HEK293 (cell line): ENCODE measurements around the gene PIM1.

ENCODE experiments used
- CTCF ChIA-PET: fragments of 350-600 bp; formaldehyde crosslinking; extraction: SDS; loops from one replicate; lab custom pipeline; 2021; ENCODE audit warnings: antibody characterized with exemption; lab: Yijun Ruan, JAX
- POLR2A ChIA-PET: fragments of 300-600 bp; formaldehyde crosslinking; extraction: SDS; loops from one replicate; lab custom pipeline; 2020; ENCODE audit warnings: antibody characterized with exemption, inconsistent platforms; lab: Yijun Ruan, JAX
- H3K27ac ChIP-seq: fragments of 200-500 bp; sonication (Bioruptor generic); 2 replicates; pipeline ENCODE4 v1.5.1; 2014; ENCODE audit warnings: low read depth, low read length, control low read depth, inconsistent platforms; ENCODE audit errors: extremely low read depth
- H3K36me3 ChIP-seq, 2 experiments: fragments of 200-500 bp in 1 of 2; sonication (Bioruptor generic) in 1 of 2; 1 replicate in 1 of 2; 2 replicates in 1 of 2; pipeline ENCODE4 v1.5.1; 2014 to 2017; ENCODE audit warnings: inconsistent platforms in 2 of 2, low read length in 2 of 2; ENCODE audit not compliant: control insufficient read depth in 2 of 2, insufficient read depth in 1 of 2
- H3K4me1 ChIP-seq: fragments of 200-500 bp; sonication (Bioruptor generic); 2 replicates; pipeline ENCODE4 v1.5.1; 2014; ENCODE audit warnings: mild to moderate bottlenecking, low read length, inconsistent platforms; ENCODE audit not compliant: control insufficient read depth, insufficient read depth
- H3K4me3 ChIP-seq: 2 replicates; pipeline ENCODE4 v1.5.1; 2011; ENCODE audit warnings: low read depth, mild to moderate bottlenecking, control low read depth, low read length, moderate library complexity
- H3K9me3 ChIP-seq: fragments of 200-500 bp; sonication (Bioruptor generic); 2 replicates; pipeline ENCODE4 v1.5.1; 2014; ENCODE audit warnings: low read depth, low read length, inconsistent platforms; ENCODE audit not compliant: control insufficient read depth, insufficient read depth
- BCL11A ChIP-seq: fragments of 450-650 bp; formaldehyde crosslinking; IDR thresholded peaks from 2 replicates; pipeline ENCODE4 v1.5.1; 2016; ENCODE audit warnings: low read depth, missing biosample characterization, missing genetic modification characterization
- HOXC10 ChIP-seq: sonication (generic); formaldehyde crosslinking; IDR thresholded peaks from 2 replicates; pipeline ENCODE4 v1.8.1; 2023; ENCODE audit warnings: mild to moderate bottlenecking, missing genetic modification reagents
- MZF1 ChIP-seq: fragments of 450-650 bp; formaldehyde crosslinking; IDR thresholded peaks from 2 replicates; pipeline ENCODE4 v1.5.1; 2017; ENCODE audit warnings: missing biosample characterization, missing genetic modification characterization, borderline replicate concordance
- ZBTB20 ChIP-seq: fragments of 450-650 bp; formaldehyde crosslinking; IDR thresholded peaks from 2 replicates; pipeline ENCODE4 v1.5.1; 2016; ENCODE audit warnings: missing biosample characterization, missing genetic modification characterization
- ZNF140 ChIP-seq: fragments of 450-650 bp; formaldehyde crosslinking; IDR thresholded peaks from 2 replicates; pipeline ENCODE4 v1.5.1; 2016; ENCODE audit warnings: missing biosample characterization, missing genetic modification characterization
- ZNF155 ChIP-seq: fragments of 450-650 bp; formaldehyde crosslinking; IDR thresholded peaks from 2 replicates; pipeline ENCODE4 v1.5.1; 2016; ENCODE audit warnings: missing biosample characterization, missing genetic modification characterization
- ZNF354C ChIP-seq: fragments of 450-650 bp; formaldehyde crosslinking; IDR thresholded peaks from 2 replicates; pipeline ENCODE4 v1.5.1; 2016; ENCODE audit warnings: missing biosample characterization, missing genetic modification characterization, low read depth, borderline replicate concordance
- ZNF37A ChIP-seq: fragments of 450-650 bp; IDR thresholded peaks from 2 replicates; pipeline ENCODE4 v1.5.1; 2018; ENCODE audit warnings: missing biosample characterization, missing genetic modification characterization
- ZNF426 ChIP-seq: fragments of 450-650 bp; formaldehyde crosslinking; IDR thresholded peaks from 2 replicates; pipeline ENCODE4 v1.5.1; 2017; ENCODE audit warnings: missing biosample characterization, missing genetic modification characterization, mild to moderate bottlenecking, inconsistent platforms, moderate library complexity
- ZNF621 ChIP-seq: fragments of 450-650 bp; formaldehyde crosslinking; IDR thresholded peaks from 2 replicates; pipeline ENCODE4 v1.5.1; 2017; ENCODE audit warnings: missing biosample characterization, missing genetic modification characterization
- ZNF791 ChIP-seq: fragments of 450-650 bp; formaldehyde crosslinking; IDR thresholded peaks from 2 replicates; pipeline ENCODE4 v1.5.1; 2016; ENCODE audit warnings: missing biosample characterization, missing genetic modification characterization
- TF ChIP-seq, protein P1 (sequence below): fragments of 450-650 bp; formaldehyde crosslinking; conservative IDR thresholded peaks from 2 replicates; pipeline ENCODE4 v1.5.1; 2016; ENCODE audit warnings: low read depth, missing biosample characterization, missing genetic modification characterization
- TF ChIP-seq, protein P2 (sequence below): fragments of 450-650 bp; formaldehyde crosslinking; IDR thresholded peaks from 2 replicates; pipeline ENCODE4 v1.5.1; 2017; ENCODE audit warnings: missing biosample characterization, mild to moderate bottlenecking, missing genetic modification characterization, moderate library complexity
- TF ChIP-seq, protein P3 (sequence below): fragments of 450-650 bp; formaldehyde crosslinking; IDR thresholded peaks from 2 replicates; pipeline ENCODE4 v1.5.1; 2016; ENCODE audit warnings: missing biosample characterization, missing genetic modification characterization
- TF ChIP-seq, protein P4 (sequence below): fragments of 450-650 bp; formaldehyde crosslinking; IDR thresholded peaks from 2 replicates; pipeline ENCODE4 v1.5.1; 2017; ENCODE audit warnings: missing biosample characterization, missing genetic modification characterization
- TF ChIP-seq, protein P5 (sequence below): fragments of 450-650 bp; IDR thresholded peaks from 2 replicates; pipeline ENCODE4 v1.5.1; 2018; ENCODE audit warnings: missing biosample characterization, missing genetic modification characterization
- TF ChIP-seq, protein P6 (sequence below): fragments of 450-650 bp; formaldehyde crosslinking; IDR thresholded peaks from 2 replicates; pipeline ENCODE4 v1.5.1; 2016; ENCODE audit warnings: missing biosample characterization, missing genetic modification characterization
- TF ChIP-seq, protein P7 (sequence below): fragments of 450-650 bp; formaldehyde crosslinking; IDR thresholded peaks from 2 replicates; pipeline ENCODE4 v1.5.1; 2016; ENCODE audit warnings: missing biosample characterization, missing genetic modification characterization
- TF ChIP-seq, protein P8 (sequence below): fragments of 450-650 bp; formaldehyde crosslinking; IDR thresholded peaks from 2 replicates; pipeline ENCODE4 v1.5.1; 2016; ENCODE audit warnings: missing biosample characterization, missing genetic modification characterization

The PIM1 gene

DNA sequence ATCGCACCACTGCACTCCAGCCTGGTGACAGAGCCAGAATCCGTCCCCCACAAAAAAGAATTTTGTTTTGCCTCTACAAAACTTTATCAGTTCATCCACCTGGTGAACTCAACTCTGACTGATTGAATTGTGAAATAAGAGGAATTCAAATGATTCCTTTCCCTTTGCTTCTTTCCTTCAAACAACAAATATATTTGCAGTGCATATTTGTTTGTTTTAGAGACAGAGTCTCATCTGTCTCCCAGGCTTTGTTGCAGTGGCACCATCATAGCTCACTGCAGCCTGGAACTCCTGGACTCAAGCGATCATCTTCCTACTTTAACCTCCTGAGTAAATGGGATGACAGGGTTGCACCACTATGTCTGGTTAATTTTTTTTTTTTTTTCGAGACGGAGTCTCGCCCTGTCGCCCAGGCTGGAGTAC, 23.2 kb upstream of the PIM1 start:
- peaks cover 8% of the 10 kb centered on the region for H3K4me1 ChIP-seq

DNA sequence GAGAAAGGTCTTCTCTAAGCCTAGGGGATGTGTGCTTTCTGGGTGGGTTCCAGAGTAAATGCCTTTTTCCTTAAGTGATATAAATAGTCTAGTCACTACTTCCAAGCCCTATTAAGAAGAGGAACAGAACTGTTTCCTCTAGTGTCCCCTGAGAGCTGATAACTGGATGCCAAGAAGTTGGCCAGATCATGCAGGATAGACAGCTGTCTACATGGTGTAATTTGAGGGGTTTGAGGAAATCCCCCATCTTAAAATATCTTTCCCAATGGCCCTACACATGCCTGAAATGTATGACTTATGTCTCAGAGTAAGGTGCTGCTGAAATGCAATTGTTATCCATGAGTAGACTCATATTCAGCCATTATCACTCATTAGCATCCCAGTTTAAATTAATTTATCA, 20.2 kb upstream of the PIM1 start:
- ChIA-PET CTCF (no interaction called here), POLR2A (no interaction called here)
- Histone ChIP-seq H3K27ac (no peak overlapping the region), H3K9me3 (no peaks in the 10 kb centered on the region), H3K36me3 (no peaks in the 10 kb centered on the region), H3K4me3 (no peak overlapping the region), H3K4me1 (no peaks in the 10 kb centered on the region)
- TF ChIP-seq ZNF354C (tag by site-specific recombination) (no peak), ZNF37A (tag by site-specific recombination) (no peak), ZNF621 (tag by site-specific recombination) (no peak), HOXC10 (CRISPR knock-in tag) (no peak), ZNF791 (tag by site-specific recombination) (no peak), ZNF155 (no peak), MZF1 (tag by site-specific recombination) (no peak)
- TF ChIP-seq, protein P1, sequence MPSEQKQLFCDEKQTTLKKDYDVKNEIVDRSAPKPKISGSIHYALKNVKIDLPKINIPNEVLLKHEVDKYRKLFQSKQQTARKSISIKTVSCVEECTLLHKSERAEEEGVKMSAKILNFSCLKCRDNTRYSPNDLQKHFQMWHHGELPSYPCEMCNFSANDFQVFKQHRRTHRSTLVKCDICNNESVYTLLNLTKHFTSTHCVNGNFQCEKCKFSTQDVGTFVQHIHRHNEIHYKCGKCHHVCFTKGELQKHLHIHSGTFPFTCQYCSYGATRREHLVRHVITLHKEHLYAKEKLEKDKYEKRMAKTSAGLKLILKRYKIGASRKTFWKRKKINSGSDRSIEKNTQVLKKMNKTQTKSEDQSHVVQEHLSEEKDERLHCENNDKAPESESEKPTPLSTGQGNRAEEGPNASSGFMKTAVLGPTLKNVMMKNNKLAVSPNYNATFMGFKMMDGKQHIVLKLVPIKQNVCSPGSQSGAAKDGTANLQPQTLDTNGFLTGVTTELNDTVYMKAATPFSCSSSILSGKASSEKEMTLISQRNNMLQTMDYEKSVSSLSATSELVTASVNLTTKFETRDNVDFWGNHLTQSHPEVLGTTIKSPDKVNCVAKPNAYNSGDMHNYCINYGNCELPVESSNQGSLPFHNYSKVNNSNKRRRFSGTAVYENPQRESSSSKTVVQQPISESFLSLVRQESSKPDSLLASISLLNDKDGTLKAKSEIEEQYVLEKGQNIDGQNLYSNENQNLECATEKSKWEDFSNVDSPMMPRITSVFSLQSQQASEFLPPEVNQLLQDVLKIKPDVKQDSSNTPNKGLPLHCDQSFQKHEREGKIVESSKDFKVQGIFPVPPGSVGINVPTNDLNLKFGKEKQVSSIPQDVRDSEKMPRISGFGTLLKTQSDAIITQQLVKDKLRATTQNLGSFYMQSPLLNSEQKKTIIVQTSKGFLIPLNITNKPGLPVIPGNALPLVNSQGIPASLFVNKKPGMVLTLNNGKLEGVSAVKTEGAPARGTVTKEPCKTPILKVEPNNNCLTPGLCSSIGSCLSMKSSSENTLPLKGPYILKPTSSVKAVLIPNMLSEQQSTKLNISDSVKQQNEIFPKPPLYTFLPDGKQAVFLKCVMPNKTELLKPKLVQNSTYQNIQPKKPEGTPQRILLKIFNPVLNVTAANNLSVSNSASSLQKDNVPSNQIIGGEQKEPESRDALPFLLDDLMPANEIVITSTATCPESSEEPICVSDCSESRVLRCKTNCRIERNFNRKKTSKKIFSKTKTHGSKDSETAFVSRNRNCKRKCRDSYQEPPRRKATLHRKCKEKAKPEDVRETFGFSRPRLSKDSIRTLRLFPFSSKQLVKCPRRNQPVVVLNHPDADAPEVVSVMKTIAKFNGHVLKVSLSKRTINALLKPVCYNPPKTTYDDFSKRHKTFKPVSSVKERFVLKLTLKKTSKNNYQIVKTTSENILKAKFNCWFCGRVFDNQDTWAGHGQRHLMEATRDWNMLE (tag by site-specific recombination): no peak
- TF ChIP-seq, protein P2, sequence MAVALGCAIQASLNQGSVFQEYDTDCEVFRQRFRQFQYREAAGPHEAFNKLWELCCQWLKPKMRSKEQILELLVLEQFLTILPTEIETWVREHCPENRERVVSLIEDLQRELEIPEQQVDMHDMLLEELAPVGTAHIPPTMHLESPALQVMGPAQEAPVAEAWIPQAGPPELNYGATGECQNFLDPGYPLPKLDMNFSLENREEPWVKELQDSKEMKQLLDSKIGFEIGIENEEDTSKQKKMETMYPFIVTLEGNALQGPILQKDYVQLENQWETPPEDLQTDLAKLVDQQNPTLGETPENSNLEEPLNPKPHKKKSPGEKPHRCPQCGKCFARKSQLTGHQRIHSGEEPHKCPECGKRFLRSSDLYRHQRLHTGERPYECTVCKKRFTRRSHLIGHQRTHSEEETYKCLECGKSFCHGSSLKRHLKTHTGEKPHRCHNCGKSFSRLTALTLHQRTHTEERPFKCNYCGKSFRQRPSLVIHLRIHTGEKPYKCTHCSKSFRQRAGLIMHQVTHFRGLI (tag by site-specific recombination): no peak
- TF ChIP-seq, protein P3, sequence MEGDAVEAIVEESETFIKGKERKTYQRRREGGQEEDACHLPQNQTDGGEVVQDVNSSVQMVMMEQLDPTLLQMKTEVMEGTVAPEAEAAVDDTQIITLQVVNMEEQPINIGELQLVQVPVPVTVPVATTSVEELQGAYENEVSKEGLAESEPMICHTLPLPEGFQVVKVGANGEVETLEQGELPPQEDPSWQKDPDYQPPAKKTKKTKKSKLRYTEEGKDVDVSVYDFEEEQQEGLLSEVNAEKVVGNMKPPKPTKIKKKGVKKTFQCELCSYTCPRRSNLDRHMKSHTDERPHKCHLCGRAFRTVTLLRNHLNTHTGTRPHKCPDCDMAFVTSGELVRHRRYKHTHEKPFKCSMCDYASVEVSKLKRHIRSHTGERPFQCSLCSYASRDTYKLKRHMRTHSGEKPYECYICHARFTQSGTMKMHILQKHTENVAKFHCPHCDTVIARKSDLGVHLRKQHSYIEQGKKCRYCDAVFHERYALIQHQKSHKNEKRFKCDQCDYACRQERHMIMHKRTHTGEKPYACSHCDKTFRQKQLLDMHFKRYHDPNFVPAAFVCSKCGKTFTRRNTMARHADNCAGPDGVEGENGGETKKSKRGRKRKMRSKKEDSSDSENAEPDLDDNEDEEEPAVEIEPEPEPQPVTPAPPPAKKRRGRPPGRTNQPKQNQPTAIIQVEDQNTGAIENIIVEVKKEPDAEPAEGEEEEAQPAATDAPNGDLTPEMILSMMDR (tag by site-specific recombination): no peak
- TF ChIP-seq, protein P4, sequence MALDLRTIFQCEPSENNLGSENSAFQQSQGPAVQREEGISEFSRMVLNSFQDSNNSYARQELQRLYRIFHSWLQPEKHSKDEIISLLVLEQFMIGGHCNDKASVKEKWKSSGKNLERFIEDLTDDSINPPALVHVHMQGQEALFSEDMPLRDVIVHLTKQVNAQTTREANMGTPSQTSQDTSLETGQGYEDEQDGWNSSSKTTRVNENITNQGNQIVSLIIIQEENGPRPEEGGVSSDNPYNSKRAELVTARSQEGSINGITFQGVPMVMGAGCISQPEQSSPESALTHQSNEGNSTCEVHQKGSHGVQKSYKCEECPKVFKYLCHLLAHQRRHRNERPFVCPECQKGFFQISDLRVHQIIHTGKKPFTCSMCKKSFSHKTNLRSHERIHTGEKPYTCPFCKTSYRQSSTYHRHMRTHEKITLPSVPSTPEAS (tag by site-specific recombination): no peak

More for the DNA sequence above, 23.2 kb upstream of the PIM1 start:
- Histone ChIP-seq H3K36me3 (no peaks in the 10 kb centered on the region), H3K9me3 (no peaks in the 10 kb centered on the region), H3K27ac (no peak overlapping the region), H3K4me3 (no peak overlapping the region)
- ChIA-PET CTCF (interaction anchor here (0.6 to 1.9 kb wide), 5 partner anchors 14 to 521 kb away, joined by 3 to 8 read pairs (median 3); no protein-coding TSS in a partner anchor), POLR2A (interaction anchor here (0.7 kb wide), 1 partner anchor 110 kb away, joined by 3 read pairs; no protein-coding TSS in a partner anchor)
- TF ChIP-seq, protein P5, sequence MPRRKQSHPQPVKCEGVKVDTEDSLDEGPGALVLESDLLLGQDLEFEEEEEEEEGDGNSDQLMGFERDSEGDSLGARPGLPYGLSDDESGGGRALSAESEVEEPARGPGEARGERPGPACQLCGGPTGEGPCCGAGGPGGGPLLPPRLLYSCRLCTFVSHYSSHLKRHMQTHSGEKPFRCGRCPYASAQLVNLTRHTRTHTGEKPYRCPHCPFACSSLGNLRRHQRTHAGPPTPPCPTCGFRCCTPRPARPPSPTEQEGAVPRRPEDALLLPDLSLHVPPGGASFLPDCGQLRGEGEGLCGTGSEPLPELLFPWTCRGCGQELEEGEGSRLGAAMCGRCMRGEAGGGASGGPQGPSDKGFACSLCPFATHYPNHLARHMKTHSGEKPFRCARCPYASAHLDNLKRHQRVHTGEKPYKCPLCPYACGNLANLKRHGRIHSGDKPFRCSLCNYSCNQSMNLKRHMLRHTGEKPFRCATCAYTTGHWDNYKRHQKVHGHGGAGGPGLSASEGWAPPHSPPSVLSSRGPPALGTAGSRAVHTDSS (tag by site-specific recombination): no peak
- TF ChIP-seq ZBTB20 (tag by site-specific recombination): no peak
- TF ChIP-seq, protein P6, sequence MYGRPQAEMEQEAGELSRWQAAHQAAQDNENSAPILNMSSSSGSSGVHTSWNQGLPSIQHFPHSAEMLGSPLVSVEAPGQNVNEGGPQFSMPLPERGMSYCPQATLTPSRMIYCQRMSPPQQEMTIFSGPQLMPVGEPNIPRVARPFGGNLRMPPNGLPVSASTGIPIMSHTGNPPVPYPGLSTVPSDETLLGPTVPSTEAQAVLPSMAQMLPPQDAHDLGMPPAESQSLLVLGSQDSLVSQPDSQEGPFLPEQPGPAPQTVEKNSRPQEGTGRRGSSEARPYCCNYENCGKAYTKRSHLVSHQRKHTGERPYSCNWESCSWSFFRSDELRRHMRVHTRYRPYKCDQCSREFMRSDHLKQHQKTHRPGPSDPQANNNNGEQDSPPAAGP (tag by site-specific recombination): no peak
- TF ChIP-seq ZNF426: no peak
- no peak for TF ChIP-seq ZNF140 (tag by site-specific recombination)
- no peak for TF ChIP-seq BCL11A
- TF ChIP-seq, protein P7, sequence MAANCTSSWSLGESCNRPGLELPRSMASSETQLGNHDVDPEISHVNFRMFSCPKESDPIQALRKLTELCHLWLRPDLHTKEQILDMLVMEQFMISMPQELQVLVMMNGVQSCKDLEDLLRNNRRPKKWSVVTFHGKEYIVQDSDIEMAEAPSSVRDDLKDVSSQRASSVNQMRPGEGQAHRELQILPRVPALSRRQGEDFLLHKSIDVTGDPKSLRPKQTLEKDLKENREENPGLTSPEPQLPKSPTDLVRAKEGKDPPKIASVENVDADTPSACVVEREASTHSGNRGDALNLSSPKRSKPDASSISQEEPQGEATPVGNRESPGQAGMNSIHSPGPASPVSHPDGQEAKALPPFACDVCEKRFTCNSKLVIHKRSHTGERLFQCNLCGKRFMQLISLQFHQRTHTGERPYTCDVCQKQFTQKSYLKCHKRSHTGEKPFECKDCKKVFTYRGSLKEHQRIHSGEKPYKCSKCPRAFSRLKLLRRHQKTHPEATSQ (tag by site-specific recombination): no peak
- TF ChIP-seq, protein P8, sequence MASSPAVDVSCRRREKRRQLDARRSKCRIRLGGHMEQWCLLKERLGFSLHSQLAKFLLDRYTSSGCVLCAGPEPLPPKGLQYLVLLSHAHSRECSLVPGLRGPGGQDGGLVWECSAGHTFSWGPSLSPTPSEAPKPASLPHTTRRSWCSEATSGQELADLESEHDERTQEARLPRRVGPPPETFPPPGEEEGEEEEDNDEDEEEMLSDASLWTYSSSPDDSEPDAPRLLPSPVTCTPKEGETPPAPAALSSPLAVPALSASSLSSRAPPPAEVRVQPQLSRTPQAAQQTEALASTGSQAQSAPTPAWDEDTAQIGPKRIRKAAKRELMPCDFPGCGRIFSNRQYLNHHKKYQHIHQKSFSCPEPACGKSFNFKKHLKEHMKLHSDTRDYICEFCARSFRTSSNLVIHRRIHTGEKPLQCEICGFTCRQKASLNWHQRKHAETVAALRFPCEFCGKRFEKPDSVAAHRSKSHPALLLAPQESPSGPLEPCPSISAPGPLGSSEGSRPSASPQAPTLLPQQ (tag by site-specific recombination): no peak
- TF ChIP-seq ZNF621 (tag by site-specific recombination): no peak
